HG03135 (cell line): Measurements from ENCODE around the gene CRTAC1.

Source experiments
- ATAC-seq: cut with Tn5 transposase; IDR thresholded peaks from one replicate; pipeline ENCODE4 v1.9.1; 2021; ENCODE audit warnings: mild to moderate bottlenecking, moderate library complexity; ENCODE audit not compliant: unreplicated experiment

Gene CRTAC1

DNA sequence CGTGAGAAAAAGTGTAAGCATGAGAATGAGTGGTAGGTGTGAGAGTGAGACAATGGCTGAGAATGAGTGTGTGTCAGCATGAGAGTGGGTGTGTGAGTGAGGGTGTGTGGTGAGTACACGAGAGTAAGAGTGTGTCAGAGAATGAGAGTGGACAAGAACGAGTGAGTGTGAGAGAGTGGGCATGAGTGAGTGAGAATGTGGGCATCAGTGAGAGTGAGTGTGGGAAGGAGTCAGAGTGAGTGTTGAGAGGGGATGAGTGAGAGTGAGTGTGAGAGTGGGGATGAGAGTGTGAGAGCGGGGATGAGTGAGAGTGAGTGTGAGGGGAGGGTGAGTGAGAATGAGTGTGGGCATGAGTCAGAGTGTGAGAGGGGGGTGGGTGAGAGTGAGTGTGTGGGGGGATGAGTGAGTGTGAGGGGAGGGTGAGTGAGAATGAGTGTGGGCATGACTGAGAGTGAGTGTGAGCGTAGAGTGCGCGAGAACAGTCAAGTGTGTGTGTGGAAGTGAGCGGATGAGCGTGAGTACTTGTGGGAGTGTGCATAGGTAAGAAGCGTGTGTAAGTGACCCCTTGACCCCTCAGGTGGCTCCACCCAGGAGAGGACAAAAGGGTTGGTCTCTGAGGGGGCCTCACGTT is 105.0 kb downstream of the CRTAC1 start:
- ATAC-seq, result no peak

DNA sequence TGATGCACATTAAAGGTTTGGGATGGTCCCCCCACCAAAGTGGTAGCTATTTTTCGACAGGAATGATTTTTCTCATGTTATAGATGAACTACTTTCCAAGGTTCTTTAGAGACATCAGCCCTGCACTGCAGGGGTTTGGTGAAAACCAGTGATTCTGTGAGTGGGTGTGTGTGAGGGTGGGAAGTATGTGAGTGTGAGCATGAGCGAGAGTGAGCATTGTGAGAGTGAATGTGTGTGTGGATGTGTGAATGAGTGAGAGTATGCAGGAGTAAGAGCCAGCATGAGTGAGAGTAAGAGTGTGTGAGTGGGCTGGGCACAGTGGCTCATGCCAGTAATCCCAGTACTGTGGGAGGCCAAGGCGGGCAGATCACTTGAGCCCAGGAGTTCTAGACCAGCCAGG is 105.7 kb downstream of the CRTAC1 start:
- no peak for ATAC-seq

DNA sequence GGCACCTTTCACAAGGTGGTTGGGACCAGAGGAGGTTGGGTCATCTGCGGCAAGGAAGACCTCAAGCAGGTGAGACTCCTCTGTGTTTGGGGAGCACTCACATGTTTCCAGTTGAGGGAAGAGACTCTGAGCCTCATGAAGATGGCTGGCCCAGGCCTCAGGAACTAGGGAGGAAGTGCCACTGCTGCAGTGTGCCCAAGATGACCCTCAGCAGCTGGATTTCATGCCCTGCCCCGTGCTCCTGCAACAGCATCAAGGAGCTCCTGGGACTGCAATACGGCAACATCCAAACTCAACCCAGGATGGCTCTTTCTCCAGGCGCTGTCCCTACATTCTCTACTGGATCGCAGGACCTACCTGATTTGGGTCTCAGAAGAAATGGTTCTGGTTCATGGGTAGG is 106.9 kb downstream of the CRTAC1 start:
- no peak for ATAC-seq

DNA sequence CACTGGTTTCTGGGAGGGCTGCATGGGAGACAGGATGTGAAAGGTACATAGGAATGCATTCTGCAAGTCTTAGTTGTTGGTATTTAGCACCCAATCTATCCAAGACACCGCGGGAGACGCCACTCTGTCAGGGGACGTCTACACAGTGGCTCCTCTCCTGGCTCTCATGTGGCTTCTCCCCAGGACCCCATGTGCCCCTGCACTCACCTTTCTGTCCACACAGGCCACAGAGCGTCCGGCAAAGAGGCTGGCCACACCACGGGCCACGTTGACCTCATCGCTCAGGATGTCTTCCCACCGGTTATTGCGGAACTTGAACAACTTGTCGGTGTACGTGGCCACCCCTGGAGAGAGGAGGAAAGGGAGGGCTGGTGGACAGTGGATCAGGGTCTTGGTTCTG is 107.4 kb downstream of the CRTAC1 start:
- no peak for ATAC-seq

DNA sequence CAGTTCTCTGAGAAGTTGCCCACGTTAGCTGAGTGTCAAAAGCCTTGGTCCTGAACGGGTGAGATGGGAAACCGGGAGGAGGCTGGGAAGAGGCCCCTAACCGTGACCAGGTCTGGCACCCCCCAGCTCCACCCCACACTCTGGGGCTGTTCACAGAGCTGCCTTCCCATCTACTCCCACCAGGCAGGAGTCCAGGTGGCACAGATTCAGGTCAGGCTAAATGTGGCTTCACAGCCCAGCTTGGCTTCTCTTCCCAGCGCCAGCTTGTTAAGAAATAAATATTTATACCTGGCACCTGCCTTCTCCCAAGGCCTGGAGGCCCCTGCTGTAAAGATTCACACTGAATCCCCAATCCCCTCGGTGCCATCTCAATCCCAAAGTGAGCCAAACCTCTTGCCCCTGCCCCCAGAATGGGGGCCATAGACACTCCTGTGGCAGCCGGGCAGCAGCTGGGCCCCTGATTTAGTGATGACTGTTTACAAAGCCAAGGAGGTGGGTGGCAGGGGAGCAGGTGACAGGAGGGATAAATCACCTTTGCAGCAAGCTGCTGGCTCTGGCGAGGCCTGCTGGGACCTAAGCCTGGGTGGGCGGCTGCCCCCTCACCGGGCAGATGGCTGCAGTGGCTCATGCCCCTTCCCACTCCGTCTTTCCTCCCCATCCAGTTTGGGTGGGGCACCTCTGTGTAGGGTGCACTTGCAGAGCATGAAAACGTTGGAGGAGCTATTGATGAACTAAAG is 108.2 kb downstream of the CRTAC1 start:
- no peak for ATAC-seq

DNA sequence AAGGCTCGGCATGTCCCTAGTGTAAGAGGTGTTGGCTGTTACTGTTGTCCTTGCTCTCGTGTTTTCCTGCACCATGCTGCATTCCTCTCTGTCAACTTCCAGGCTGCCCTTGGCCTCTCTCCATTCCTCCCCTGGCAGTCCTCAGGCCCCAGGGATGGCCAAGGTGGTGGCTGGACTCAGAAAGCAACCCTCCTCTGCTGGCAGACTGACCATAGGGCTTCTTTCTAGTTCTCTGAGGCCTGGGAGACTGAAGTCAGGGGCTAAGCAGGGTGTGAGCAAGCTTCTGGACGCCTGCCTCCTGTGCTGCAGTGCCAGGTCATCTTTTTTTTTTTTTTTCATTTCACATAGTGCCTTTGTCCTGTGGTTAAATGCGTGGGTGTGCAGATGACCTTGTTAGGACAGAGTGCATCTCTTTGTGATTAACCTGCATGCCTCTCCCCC is 108.8 kb downstream of the CRTAC1 start:
- ATAC-seq, result no peak

DNA sequence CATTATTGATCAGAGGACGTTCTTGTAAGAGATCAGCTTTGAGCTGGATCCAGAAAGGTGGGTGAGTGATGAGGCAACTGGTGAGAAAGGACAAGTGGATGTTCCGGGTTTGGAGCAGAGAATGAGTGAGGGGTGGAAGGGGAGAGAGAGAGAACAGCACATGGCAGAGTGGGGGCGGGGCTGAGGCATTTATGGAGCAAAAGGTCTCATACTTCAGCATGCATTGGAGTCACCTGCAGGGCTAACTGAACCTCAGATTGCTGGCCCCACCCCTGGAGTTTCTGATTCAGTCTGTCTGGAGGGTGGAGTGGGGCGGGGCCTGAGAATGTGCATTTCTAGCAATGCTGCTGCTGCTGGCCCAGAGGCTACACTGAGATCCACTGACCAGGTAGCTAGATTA is 109.6 kb downstream of the CRTAC1 start:
- ATAC-seq, result no peak

DNA sequence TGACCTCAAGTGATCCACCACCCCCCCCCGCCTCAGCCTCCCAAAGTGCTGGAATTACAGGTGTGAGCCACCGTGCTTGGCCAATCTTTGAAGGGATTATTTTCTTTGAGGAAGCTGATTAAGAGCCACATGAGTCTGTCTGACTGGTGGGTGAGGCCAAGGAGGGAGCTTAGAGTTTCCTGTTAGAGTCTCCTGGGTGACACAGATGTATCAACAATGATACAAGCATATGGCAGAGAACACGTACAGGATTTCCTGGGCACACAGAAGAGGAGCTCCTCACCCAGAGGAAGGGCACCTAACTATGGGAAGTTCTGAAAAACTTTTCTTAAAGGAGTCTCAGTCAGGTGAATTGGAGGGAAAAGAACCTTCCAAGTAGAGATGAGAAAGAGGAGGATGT is 111.4 kb downstream of the CRTAC1 start:
- no peak for ATAC-seq

DNA sequence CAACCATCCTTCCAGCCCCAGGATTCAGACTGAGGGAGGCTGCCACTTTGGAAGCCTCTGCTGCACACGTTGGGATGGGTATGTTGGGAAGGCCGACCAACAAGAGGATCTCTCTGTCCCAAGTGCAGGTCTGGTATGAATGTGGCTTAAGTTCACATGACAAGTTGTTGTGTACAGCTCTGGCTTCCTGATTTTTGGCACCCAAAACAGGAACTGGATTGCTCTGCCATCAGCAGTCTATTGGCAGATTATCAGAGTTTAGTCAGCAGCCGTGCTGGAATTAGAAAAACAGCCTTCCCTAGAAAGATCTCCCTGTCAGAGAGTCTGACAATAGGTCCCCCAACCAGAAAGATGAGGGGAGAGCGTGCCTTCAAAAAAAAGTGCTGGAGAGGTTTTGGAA is 113.8 kb downstream of the CRTAC1 start:
- no peak for ATAC-seq

DNA sequence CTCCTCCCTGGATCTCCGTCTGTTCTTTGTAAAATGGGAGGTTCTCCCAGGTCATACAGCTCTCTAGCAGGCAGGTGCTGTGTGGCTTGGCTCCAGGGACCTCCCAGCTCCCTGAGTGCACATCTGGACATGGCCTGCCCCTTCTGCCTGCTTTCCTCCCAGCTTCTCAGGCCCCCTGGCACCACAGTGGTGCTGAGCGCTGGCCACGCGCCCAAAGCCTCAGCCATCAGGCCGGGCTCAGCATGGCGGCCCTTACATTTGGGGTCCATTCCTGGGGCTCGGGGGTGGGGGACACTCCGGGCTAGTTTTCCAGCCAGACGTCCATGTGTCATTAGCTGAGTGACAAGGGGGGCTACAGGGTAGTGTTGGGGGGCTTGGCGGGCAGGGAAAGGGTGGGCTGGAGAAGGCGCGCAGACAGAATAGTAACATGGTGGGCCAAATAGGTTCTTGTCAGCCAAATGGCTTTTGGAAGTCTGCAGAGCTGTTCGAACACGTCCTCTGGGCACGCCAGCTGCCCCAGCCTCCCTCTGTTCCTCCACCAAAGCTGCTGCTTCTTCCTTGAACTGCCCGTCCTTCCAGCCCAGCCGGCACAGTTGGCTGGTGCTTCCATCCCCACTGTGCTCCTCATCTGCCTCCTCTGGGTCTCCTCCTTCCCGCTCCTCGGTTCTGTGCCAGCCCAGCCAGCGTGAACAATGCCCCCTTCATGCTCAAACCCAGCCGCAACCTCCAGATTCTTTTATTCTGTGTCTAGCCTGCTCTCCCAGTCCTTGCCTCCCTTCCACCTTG is 114.9 kb downstream of the CRTAC1 start:
- ATAC-seq, result no peak

DNA sequence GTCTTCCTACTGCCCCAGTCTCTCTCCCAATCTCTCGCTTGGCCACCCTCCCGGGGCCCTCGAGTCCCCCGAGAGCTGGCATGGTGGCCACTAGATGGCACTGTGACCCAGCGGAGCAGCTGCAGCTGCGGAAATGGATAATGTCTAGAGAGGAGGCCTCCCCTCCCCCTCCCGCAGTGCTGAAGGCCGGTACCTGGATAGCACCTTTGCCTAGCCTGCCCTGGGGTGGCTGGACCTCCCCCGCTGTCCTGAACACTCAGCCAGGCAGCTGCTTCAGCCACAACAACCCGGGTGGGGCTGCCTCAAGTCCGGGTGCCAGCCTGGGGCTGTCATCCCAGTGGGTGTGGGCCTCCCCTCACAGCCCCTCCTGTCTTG is 115.6 kb downstream of the CRTAC1 start:
- no peak for ATAC-seq

DNA sequence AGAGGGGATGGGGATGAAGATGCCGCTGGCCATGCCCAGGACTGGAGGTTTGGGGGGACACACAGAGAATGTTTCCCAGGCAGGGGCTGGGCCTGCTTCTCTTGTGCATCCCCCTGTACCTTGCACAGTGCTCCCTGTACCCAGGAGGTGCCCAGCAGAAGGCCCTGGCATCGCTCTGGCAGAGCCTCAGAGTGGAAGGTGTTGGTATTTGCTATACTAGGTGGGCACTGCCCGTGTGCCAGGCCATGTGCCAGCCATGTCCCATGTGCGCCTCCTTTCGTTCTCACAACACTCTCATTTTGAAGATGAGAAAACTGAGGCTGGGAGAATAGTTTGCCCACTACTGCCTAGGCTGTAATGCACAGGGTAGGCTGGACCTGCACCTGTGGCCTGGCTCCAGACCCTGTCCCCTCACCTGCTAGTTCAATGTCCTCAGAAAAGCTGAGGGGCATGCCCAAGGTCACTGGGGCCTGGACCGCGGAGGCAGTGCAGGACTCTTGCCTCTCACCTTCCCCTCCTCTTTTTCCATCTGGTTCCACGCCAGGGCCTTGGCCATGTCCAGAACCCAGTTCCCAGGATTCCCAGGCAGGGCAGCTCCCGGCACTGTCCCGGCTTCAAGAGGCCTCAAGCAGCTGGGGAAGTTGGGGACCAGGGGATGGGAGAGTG is 116.1 kb downstream of the CRTAC1 start:
- no peak for ATAC-seq

DNA sequence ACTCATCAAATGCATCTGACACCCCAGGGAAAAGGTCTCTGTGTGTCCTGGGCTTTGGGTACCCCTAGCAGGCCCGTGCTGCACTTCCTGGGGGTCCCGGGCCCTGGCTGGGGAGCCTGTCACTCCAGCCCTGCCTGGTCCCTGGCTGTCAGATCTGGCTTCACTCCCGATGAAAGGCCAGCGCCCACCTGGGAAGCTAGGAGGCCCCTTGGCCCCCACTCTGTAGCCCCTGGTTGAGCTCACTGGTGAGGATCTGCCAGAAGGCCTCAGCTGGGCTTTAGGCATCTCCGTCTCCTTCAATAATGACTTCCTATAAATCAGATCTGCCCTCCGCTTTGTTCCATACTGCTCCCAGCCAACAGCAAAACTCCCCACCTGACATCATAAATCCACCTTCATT is 116.8 kb downstream of the CRTAC1 start:
- ATAC-seq, result no peak

DNA sequence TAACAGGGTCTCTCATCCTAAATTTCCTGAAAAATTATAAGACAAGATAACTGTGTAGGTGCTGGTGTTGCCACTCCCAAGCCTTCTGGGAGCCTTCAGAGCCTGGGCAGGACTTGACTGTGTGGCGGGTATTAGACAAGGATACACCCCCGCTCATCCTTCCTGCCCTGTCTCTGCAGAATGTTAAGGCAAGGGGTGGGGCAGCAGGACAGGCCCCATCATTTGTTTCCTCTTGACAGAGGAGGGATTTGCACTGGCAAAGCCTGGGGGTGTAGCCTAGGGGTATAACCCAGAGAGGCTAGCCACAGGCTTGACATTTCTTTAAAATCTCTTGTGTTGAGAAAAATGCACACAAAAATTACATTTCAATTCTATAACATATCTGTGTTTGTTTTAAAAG is 117.2 kb downstream of the CRTAC1 start:
- ATAC-seq, result no peak

DNA sequence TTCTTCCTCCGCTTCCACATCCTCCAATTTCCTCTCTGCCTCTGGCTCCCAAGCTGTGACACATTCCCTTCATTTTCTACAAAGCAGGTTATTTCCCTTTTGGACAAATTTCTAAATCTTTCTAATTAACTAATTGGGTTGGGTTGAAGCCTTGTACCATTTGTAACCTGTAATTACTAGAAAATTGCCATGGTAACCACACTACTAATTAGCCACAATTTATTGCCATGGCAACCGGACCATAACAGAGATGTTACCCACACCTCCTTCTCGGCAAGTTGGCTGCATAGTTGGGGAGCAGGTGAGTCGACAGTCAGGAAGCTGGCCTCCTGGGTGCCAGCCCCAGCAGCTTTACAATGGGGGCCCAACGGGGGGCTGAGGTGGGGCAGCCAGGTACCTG is 119.2 kb downstream of the CRTAC1 start:
- no peak for ATAC-seq

DNA sequence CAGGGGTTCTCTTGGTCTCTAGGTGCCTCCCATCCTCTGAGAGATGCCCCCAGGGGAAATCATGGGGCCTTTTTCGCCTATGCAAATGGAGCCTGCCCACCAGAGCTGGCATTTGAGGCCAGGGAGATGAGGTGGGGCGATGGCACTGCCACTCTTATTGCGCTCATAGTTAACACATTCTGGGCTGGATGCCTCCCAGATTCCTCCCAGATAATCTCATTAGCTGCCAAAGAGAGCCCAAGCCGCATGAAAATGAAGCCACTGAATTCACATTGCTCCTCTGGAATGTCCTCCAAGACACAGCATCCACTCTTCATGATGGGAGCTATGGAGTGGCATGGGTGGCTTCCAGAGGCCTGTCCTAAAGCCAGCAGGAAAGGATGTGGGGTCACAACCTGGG is 119.8 kb downstream of the CRTAC1 start:
- no peak for ATAC-seq

DNA sequence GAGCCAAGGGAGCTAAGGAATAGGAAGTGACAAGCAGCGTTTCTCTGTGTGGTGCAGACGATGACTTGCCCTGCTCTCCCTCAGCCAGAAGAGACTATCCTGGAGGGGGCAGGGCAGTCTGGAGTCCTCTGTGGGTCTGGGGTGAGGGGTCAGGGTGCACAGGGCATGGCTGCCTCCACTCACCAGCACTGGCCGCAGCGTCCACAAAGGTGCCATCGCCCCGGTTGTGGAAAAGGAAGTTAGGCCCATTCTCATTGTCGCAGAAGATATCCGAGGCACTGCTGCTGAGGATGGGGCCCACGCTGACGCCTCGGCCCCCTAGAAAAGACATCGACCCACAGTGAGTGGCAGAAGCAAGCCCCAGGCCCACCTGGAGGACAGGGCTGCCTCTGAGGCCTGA is 122.6 kb downstream of the CRTAC1 start:
- no peak for ATAC-seq

DNA sequence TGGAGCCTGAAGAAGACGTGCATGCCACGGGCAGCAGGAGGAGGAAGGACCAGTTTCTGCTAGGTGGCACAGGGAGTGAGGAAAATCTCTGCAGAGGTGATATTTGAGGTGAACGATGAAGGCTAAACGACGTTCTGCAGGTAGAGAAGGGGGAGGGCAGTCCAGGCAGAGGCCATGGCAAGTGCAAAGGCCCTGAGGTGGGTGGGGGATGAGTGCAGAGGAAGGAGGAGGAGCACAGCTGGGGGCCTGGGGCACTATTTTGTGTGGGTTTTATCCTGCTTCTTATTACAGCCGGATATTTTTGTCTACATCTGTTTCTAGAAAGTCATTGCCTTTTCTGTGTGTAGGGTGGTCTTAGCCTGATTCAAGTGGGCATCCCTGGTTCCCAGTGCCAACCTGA is 123.2 kb downstream of the CRTAC1 start:
- no peak for ATAC-seq

DNA sequence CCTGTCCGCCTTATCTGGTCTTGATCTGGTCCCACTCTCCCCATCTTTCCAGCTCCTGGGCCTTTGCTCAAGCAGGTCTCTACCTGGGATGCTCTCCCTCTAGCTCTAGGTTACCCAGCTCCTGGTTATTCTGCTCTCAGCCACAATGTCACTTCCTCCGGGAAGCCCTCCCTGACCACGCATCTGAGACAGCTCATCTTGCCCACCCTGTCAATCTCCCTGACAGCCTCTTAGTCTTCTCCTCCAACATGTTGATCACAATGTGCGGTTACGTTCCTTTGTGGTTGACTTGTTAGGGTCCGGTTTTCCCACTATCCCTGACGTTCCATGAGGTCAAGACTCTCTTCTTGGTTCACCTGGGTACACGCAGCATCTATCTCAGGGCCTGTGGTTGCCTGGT is 125.1 kb downstream of the CRTAC1 start:
- no peak for ATAC-seq

DNA sequence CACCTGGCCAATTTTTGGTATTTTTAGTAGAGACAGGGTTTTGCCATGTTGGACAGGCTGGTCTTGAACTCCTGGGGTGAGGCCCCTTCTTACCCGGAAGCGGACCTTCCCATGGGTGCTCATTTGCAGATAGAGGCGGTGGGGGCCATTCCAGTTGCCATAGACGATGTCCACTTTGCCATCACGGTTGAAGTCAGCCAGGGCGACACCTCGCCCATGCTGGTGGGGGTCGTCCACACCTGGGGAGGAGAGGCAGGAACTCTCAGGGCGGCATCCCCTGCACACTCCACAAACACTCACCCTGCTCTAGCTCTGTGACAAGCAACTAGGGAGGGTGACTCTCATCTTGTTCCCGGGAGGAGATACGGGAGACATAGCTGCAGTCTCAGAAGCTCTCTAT is 125.8 kb downstream of the CRTAC1 start:
- ATAC-seq, result no peak

DNA sequence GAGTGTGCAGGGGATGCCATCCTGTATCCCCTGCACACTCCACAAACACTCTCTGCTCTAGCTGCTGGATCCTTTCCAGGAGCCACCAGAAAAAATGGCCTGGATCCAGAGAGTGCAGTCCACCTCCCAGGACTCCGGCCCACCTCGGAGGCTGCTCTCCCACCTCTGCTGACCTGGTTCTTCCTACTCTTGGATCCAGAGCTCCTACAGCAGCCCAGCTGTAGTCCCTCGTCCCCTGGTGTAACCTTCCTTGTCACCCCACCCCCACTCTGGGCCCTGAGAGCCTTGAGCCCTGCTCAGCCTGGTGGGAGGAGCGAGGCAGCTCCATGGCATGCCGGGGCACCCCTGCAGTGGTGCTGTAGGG is 126.4 kb downstream of the CRTAC1 start:
- ATAC-seq, result no peak
